Measurements from ENCODE around the gene RPRD1B.

DNA sequence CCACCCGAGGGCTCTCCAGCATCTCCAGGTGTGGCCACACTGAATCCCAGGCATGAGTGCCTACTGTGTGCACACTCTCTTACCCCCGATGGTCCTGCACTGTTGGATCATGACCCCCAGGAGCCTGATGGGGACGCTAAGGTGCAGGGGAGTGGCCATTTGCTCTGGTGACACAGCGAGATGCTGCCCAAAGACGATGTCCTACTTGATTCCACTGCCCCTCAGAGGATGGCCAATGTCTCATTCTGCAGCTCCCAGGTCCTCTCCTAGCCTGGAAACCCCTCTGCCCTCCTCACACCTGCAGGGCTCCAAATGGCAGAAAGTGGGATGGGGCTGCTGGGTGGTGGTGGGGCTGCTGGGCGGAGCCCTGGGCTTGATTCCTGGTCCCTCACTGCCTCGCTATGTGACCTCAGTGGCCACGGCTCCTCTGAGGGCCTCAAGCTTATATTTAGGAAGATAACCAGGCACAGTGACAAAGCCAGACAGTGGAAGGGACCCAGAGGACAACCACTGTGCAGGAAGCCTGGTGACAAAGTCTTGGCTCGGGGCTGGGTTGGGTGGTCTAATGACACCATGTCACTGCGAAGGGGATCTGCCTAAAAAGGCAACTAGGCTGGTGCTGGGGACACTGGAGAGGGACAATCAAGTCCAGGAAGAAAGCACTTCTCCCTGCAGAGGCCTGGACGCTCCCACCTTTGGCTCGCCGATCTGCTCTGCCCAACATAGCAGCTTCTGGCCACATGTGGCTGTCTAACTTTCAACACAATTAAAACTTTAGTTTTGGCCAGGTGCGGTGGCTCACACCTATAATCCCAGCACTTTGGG is 103.1 kb downstream of the RPRD1B start:
- TF ChIP-seq ELF1 (IDR thresholded peaks at IDR 0.05) (no peak), GABPA (IDR thresholded peaks at IDR 0.05; ENCODE audit: low read depth) (no peak), POLR2AphosphoS5 (IDR thresholded peaks at IDR 0.05; ENCODE audit: low read depth, low read length) (peak; percentile 27; the same call in 1 of the 2 replicates), RAD21 (IDR thresholded peaks at IDR 0.05; ENCODE audit: low read length) (no peak), YY1 (IDR thresholded peaks at IDR 0.05; ENCODE audit: low read depth) (no peak), EP300 (IDR thresholded peaks at IDR 0.05; ENCODE audit: borderline replicate concordance in 1 of 2, low read depth in 1 of 2, low read length in 1 of 2) (no peak), TEAD4 (IDR thresholded peaks at IDR 0.05; ENCODE audit: borderline replicate concordance, insufficient read depth) (no peak)
- TF ChIP-seq, protein P1, sequence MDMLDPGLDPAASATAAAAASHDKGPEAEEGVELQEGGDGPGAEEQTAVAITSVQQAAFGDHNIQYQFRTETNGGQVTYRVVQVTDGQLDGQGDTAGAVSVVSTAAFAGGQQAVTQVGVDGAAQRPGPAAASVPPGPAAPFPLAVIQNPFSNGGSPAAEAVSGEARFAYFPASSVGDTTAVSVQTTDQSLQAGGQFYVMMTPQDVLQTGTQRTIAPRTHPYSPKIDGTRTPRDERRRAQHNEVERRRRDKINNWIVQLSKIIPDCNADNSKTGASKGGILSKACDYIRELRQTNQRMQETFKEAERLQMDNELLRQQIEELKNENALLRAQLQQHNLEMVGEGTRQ (IDR thresholded peaks at IDR 0.05; ENCODE audit: borderline replicate concordance, low read depth, low read length), result no peak
- TF ChIP-seq, protein P2, sequence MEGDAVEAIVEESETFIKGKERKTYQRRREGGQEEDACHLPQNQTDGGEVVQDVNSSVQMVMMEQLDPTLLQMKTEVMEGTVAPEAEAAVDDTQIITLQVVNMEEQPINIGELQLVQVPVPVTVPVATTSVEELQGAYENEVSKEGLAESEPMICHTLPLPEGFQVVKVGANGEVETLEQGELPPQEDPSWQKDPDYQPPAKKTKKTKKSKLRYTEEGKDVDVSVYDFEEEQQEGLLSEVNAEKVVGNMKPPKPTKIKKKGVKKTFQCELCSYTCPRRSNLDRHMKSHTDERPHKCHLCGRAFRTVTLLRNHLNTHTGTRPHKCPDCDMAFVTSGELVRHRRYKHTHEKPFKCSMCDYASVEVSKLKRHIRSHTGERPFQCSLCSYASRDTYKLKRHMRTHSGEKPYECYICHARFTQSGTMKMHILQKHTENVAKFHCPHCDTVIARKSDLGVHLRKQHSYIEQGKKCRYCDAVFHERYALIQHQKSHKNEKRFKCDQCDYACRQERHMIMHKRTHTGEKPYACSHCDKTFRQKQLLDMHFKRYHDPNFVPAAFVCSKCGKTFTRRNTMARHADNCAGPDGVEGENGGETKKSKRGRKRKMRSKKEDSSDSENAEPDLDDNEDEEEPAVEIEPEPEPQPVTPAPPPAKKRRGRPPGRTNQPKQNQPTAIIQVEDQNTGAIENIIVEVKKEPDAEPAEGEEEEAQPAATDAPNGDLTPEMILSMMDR (IDR thresholded peaks at IDR 0.05), result no peak
- TF ChIP-seq, protein P3, sequence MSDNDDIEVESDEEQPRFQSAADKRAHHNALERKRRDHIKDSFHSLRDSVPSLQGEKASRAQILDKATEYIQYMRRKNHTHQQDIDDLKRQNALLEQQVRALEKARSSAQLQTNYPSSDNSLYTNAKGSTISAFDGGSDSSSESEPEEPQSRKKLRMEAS (IDR thresholded peaks at IDR 0.05; ENCODE audit: low read depth), result no peak
- TF ChIP-seq, protein P4, sequence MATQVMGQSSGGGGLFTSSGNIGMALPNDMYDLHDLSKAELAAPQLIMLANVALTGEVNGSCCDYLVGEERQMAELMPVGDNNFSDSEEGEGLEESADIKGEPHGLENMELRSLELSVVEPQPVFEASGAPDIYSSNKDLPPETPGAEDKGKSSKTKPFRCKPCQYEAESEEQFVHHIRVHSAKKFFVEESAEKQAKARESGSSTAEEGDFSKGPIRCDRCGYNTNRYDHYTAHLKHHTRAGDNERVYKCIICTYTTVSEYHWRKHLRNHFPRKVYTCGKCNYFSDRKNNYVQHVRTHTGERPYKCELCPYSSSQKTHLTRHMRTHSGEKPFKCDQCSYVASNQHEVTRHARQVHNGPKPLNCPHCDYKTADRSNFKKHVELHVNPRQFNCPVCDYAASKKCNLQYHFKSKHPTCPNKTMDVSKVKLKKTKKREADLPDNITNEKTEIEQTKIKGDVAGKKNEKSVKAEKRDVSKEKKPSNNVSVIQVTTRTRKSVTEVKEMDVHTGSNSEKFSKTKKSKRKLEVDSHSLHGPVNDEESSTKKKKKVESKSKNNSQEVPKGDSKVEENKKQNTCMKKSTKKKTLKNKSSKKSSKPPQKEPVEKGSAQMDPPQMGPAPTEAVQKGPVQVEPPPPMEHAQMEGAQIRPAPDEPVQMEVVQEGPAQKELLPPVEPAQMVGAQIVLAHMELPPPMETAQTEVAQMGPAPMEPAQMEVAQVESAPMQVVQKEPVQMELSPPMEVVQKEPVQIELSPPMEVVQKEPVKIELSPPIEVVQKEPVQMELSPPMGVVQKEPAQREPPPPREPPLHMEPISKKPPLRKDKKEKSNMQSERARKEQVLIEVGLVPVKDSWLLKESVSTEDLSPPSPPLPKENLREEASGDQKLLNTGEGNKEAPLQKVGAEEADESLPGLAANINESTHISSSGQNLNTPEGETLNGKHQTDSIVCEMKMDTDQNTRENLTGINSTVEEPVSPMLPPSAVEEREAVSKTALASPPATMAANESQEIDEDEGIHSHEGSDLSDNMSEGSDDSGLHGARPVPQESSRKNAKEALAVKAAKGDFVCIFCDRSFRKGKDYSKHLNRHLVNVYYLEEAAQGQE (IDR thresholded peaks at IDR 0.05; ENCODE audit: low read depth, low read length), result no peak
